SK-MEL-5 (cell line): ENCODE results near the gene SMG6. TPM values are rescaled to one million over a fixed set of nuclear protein-coding genes. Genes with fewer than 3 reads are reported as not detected.

Experiments
- DNase-seq: peaks from one replicate; pipeline ENCODE4 v3.0.0-alpha.2; 2016; ENCODE audit warnings: low read depth, low spot score
- in situ Hi-C: cut with HindIII; loops from 2 replicates; pipeline ENCODE4 v1.10.0; 2016; ENCODE audit warnings: low sequenced_read_pairs, high pct_unique_total_duplicates, low pct_unique_long_range_greater_than_20kb
- small RNA-seq, 2 experiments: library from RNA; depleted of rRNA; stranded (forward); fragments of <200 nt; gene quantifications; one replicate each; pipeline ENCODE3, GENCODE V24; 2014
- total RNA-seq: library from RNA; depleted of rRNA; stranded (reverse); fragments of >200 nt; shearing (Covaris generic); gene quantifications from 2 replicates; pipeline ENCODE4 v1.2.3, GENCODE V29; 2014; rRNA removed

Gene SMG6
- total RNA-seq, 1 experiment from 2014 or later, result 10.0 TPM

DNA sequence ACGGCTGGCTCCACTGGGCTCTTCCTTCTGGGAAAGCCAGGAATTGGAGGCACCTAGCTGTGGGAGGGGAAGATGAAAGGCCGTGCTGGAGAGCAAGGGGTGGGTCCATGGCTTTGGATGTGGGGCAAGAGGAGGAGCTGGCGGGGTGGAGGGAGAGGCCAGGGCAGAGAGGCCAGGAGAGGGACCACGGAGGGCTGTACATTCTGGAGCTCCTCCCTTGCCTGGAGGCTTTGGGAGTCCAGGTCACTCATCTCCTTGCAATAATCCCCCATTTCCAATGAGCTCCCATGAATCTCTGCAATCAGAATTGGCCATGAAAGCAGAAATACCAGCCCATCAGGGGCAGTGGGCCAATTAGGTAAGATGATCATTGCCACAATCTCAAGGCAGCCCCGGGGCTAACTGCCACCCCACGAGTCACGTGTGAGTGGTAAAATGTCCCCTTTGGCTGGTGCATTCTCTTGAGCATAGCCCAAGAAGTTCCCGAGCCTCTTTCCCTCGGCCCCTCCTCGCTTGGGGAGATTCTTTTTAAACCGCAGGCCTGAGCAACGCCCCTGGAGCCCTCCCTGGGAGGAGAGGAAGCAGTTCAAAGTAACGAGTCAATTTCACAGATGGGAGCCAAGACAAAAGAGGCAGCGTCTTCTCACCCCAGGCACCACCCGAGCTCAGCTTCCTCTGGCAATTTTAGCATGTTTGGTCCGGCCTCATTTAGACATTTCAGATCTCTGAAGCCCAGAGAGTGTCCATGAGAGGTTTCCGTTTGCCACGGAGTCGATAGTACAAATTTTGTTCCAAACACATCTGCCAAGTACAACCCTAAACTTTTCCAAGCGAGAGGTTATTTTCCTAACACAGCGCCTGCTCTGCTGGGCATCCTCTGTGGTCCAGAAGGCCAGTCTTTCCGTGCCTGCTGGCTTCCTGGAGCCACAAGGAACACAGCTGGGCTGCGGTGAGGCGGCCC lies 291.9 kb downstream of the SMG6 start:
- in situ Hi-C loops, result no loop called here
- DNase-seq, result no peak

Small RNA genes within 50 kb of the gene (small RNA-seq; reads per million reads assigned to genes)
- gene AC090617.6 (0 reads per million in 2 experiments), gene AC090617.7 (0 reads per million in 2 experiments), gene AC090617.8 (0 reads per million in 2 experiments), gene AC090617.9 (0 reads per million in 2 experiments), gene MIR132 (0.08 to 5.8 reads per million in 2 experiments), gene MIR212 (0 to 1.2 reads per million in 2 experiments), gene OVCA2 (0 reads per million in 2 experiments), gene RN7SL624P (0 reads per million in 2 experiments), gene SNORD91A (200 to 926 reads per million in 2 experiments), gene SNORD91B (19.1 to 278 reads per million in 2 experiments)

Other genes with a start within 250 kb of the SMG6 start
- 0.48 and 0.69 TPM in 2 replicates for gene HIC1, start 248.7 kb downstream of the SMG6 start, total RNA-seq
- gene SRR, start 165 bp upstream of the SMG6 start, total RNA-seq, result 7.7 and 9.0 TPM in 2 replicates
- gene TSR1, start 32.7 kb upstream of the SMG6 start, total RNA-seq, result 55.6 and 57.1 TPM in 2 replicates
- 32.3 and 33.5 TPM in 2 replicates for gene SGSM2, start 33.7 kb upstream of the SMG6 start, total RNA-seq
- 8.8 and 10.5 TPM in 2 replicates for gene MNT, start 97.3 kb upstream of the SMG6 start, total RNA-seq
- 31.8 and 32.4 TPM in 2 replicates for gene METTL16, start 208.1 kb upstream of the SMG6 start, total RNA-seq